Esophagus muscularis mucosa (tissue), 3 donors: ENCODE measurements around the gene MEGF6.

ENCODE experiments used
- CTCF ChIP-seq, 3 experiments: fragments of 200-600 bp in 2 of 3; fragments of 450-650 bp in 1 of 3; sonication (generic) in 2 of 3; IDR thresholded peaks; one replicate each; pipeline ENCODE4 v1.5.1; 2017 to 2019; ENCODE audit warnings: antibody characterized with exemption in 3 of 3, mild to moderate bottlenecking in 2 of 3, moderate library complexity in 1 of 3
- POLR2A ChIP-seq: fragments of 450-650 bp; IDR thresholded peaks from one replicate; pipeline ENCODE4 v1.6.1; 2017; ENCODE audit warnings: antibody characterized with exemption, moderate library complexity, mild to moderate bottlenecking, low read depth
- POLR2AphosphoS5 ChIP-seq, 2 donors: sonication (generic); formaldehyde crosslinking; IDR thresholded peaks; one replicate each; pipeline ENCODE4 v1.6.1; 2017; ENCODE audit warnings: antibody characterized with exemption in 2 of 2

DNA sequence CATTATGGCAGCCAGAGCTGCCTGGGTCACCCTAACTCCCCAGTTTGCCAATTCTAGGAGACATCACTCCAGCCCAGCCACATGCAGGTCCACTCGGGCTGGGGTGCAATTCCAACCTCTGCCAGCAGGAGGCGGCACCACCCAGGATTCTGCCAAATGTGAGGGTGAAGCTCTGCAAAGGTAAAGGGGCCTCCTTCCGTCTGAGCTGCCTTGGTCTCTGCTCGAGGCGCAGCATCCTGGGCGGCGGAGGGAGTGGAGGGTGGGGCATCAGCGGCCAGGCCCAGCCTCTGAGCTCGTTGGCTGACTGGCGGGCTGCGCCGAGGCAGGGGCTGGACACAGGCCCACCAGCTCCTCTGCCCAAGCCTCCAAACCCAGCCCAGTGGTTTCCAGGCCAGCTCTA lies 93.1 kb downstream of the MEGF6 start:
- TF ChIP-seq CTCF (IDR thresholded peaks at IDR 0.05) (peak in 2 of 3 experiments; percentile 25 to 59), POLR2AphosphoS5 (IDR thresholded peaks at IDR 0.05) (no peak), POLR2A (no peak)
